HepG2 (cell line): ENCODE measurements around the gene BRIP1.
"Not testable (repeated sequence)": the region's sequence is repeated elsewhere in the genome, so short reads cannot be mapped to it uniquely, and the experiment has no call there.

ENCODE experiments used
- ARNTL ChIP-seq: sonication (generic); formaldehyde crosslinking; IDR thresholded peaks from 2 replicates; pipeline ENCODE4 v1.4.0; 2020; ENCODE audit warnings: mild to moderate bottlenecking, missing genetic modification reagents
- CTCF ChIP-seq: sonication (generic); formaldehyde crosslinking; IDR thresholded peaks from 2 replicates; pipeline ENCODE4 v1.5.0; 2020; ENCODE audit warnings: mild to moderate bottlenecking, missing genetic modification reagents, moderate library complexity
- JUN ChIP-seq: sonication (generic); formaldehyde crosslinking; IDR thresholded peaks from 2 replicates; pipeline ENCODE4 v1.4.0; 2020; ENCODE audit warnings: mild to moderate bottlenecking, missing genetic modification reagents
- TF ChIP-seq, protein P1 (sequence below): sonication (generic); formaldehyde crosslinking; IDR thresholded peaks from 2 replicates; pipeline ENCODE4 v1.5.0; 2020; ENCODE audit warnings: missing genetic modification reagents, mild to moderate bottlenecking, borderline replicate concordance

DNA sequence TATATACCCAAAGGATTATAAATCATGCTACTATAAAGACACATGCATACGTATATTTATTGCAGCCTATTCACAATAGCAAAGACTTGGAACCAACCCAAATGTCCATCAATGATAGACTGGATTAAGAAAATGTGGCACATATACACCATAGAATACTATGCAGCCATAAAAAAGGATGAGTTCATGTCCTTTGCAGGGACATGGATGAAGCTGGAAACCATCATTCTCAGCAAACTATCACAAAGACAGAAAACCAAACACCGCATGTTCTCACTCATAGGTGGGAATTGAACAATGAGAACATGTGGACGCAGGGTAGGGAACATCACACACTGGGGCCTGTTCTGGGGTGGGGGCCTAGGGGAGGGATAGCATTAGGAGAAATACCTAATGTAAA, 89.2 kb downstream of the BRIP1 start:
- TF ChIP-seq, protein P1, sequence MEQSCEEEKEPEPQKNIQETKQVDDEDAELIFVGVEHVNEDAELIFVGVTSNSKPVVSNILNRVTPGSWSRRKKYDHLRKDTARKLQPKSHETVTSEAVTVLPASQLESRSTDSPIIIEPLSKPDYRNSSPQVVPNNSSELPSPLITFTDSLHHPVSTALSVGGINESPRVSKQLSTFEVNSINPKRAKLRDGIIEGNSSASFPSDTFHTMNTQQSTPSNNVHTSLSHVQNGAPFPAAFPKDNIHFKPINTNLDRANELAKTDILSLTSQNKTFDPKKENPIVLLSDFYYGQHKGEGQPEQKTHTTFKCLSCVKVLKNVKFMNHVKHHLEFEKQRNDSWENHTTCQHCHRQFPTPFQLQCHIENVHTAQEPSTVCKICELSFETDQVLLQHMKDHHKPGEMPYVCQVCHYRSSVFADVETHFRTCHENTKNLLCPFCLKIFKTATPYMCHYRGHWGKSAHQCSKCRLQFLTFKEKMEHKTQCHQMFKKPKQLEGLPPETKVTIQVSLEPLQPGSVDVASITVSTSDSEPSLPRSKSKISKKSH = not testable (repeated sequence)
- not testable (repeated sequence) for TF ChIP-seq CTCF (CRISPR knock-in tag); ARNTL (CRISPR knock-in tag); JUN
